Bronchial epithelial cell (primary cell): ENCODE results near the gene POC1A. TPM values are rescaled to one million over a fixed set of nuclear protein-coding genes. Genes with fewer than 3 reads are reported as not detected.

Source experiments
- DNase-seq: peaks from one replicate; pipeline ENCODE4 v3.0.0-alpha.2; 2010; ENCODE audit warnings: low read depth
- FAIRE-seq: peaks from 2 replicates; lab custom pipeline; 2011; peaks lifted over from hg19 to GRCh38; lab: Jason Lieb, UNC
- H3K27me3 ChIP-seq: 2 replicates; pipeline ENCODE4 v1.5.1; 2011; ENCODE audit warnings: low read length; ENCODE audit not compliant: control insufficient read depth, insufficient read depth
- H3K36me3 ChIP-seq: 2 replicates; pipeline ENCODE4 v1.5.1; 2011; ENCODE audit warnings: low read length; ENCODE audit not compliant: control insufficient read depth, insufficient read depth
- H3K4me3 ChIP-seq: 2 replicates; pipeline ENCODE4 v1.5.1; 2011; ENCODE audit warnings: mild to moderate bottlenecking, low read depth, low read length, control low read depth
- CTCF ChIP-seq: IDR thresholded peaks from 2 replicates; pipeline ENCODE4 v1.5.1; 2011; ENCODE audit warnings: mild to moderate bottlenecking, moderate library complexity, low read length, control low read depth, inconsistent platforms; ENCODE audit not compliant: insufficient read depth, severe bottlenecking
- total RNA-seq: library from RNA; depleted of rRNA; stranded (reverse); fragments of >200 nt; gene quantifications from 2 replicates; pipeline ENCODE4 v1.2.1, GENCODE V29; 2014

Gene POC1A
- total RNA-seq, 1 donor from 2014 or later = 1.8 TPM

DNA sequence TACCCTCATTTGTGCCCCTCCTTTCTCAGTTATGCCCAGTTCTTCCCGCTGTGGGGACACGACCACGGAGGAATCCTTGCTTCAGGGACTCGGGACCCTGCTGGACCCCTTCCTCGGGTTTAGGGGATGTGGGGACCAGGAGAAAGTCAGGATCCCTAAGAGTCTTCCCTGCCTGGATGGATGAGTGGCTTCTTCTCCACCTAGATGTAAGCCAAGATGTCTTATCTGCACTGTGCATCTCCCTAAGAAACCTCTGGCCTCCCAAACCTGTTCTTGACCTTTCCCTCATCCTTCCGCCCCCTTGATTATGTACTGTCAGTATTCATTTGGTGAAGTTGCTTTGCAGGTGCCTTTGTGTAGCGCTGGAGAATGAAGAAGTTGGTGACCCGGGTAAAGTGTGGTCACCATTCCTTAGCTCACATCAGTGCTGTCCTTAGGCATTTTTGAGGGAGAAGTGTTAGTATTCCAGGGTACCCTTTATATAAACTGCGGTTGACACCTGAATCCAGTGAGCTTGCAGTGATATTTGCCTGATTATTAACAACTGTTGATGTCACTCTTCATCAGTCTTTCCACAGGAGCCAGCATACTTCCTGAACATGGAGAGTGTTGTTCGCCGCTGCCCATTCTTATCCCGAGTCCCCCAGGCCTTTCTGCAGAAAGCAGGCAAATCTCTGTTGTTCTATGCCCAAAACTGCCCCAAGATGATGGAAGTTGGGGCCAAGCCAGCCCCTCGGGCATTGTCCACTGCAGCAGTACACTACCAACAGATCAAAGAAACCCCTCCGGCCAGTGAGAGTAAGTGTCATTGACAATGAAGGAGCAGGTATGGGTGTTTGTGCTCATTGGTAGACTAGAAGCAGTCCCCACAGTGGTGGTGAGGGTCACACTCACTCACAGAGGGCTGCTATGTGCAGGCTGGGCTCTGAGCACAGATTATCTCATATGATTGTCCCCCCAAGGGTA lies 44.7 kb upstream of the POC1A start:
- H3K4me3 ChIP-seq = peak overlapping the region; percentile 85
- DNase-seq = no peak
- no peak for TF ChIP-seq CTCF
- no peak for FAIRE-seq
- H3K36me3 ChIP-seq = peaks cover 6% of the 10 kb centered on the region
- H3K27me3 ChIP-seq = peaks cover 2% of the 10 kb centered on the region

- H3K27me3 ChIP-seq = peaks cover 2% of the 10 kb centered on the region
- DNase-seq (peak; percentile 70), FAIRE-seq (no peak)
- H3K36me3 ChIP-seq = peaks cover 6% of the 10 kb centered on the region
- TF ChIP-seq CTCF = no peak
- peak within 1 kb of the TSS; percentile 85 for H3K4me3 ChIP-seq
Measured at GRCh38 chr3:52197842-52198625, 43.8 kb upstream of the POC1A start, which contains the start of gene ALAS1. Gene ALAS1, plus strand, starts transcription at chr3:52198160. Its CDS starts 1,082 bp downstream, at chr3:52199242.

GRCh38 chr3:52197499-52197841 lies 43.2 kb upstream of the POC1A start:
- Histone ChIP-seq H3K36me3 (peaks cover 5% of the 10 kb centered on the region), H3K4me3 (peak overlapping the region; percentile 85), H3K27me3 (peaks cover under 1% of the 10 kb centered on the region)
- no peak for TF ChIP-seq CTCF
- no peak for FAIRE-seq
- DNase-seq = no peak

DNA sequence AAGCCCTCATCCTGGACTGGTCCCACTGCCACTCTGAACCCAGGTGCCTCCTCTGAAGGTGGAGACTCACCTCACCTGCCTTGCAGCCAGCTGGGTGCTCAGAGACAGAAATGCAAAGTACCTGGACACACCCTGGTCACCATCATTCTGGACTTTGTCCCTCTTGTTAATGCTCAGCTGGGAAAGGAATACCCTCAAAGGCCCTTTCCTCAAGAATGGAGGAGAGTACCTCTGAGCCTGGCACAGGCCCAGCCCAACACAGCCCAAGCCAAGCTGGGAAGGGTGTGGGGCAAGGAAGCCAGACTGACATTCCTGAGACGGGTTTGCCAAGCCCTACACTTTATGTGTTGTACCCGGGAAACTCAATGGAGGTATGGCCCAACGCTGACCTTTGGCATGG lies 42.8 kb upstream of the POC1A start:
- TF ChIP-seq CTCF = no peak
- FAIRE-seq (no peak), DNase-seq (no peak)
- Histone ChIP-seq H3K27me3 (no peaks in the 10 kb centered on the region), H3K36me3 (peaks cover 4% of the 10 kb centered on the region), H3K4me3 (no peak overlapping the region)

GRCh38 chr3:52195823-52196331 lies 41.7 kb upstream of the POC1A start:
- no peak overlapping the region for H3K4me3 ChIP-seq
- H3K27me3 ChIP-seq = peaks cover 2% of the 10 kb centered on the region
- peaks cover 4% of the 10 kb centered on the region for H3K36me3 ChIP-seq
- TF ChIP-seq CTCF = no peak
- DNase-seq = peak; percentile 51
- no peak for FAIRE-seq
